ENCODE data around the gene CLPSL2. TPM values are rescaled to one million over a fixed set of nuclear protein-coding genes. Genes with fewer than 3 reads are reported as not detected.

CLPSL2 gene
- total and polyA plus RNA-seq, 12 donors, result not detected

DNA sequence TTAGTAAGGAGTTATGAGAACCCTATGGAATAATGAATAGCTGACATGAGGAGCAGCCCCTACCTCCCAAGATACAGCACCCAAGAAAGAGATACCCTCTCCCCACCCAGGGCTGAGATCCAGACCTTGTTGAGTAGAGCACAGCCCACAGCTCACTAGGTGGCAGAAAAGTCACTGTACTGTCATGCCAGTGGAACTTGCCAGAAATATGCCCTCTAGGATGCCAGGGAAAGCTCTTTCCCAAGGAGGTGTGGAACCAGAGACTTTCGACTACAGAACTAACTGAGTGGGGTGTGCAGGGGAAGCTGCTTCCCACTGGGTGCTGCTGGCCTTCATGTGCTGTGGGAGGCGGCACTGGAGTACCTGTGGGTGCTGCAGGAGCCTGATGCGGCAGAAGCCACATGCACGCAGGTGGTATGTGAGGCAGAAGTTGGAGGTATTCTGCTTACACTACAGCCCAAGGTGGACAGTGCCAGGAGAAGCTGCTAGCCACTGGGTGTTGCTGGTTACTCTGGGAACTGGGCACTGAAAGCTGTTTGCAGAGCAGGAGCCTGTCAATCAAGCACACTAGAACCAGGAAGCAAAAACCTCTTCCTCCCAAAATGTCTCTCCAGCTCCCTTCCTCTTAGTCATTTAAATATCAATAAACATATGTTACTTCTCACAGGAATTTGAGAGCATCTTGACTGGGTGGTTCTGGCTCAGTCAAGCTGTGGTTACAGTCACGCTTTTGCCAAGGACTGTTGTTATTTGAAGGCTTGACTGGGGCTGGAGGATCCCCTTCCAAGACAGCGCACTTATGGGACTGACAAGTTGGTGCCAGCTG, 21.7 kb upstream of the CLPSL2 start:
- H3K27ac ChIP-seq, result no peak overlapping the region
- H3K4me3 ChIP-seq, result no peak overlapping the region
- H3K9me3 ChIP-seq, result no peaks in the 10 kb centered on the region
- peak in 4 of 8 donors; percentile 52 to 77 (median 68) for ATAC-seq
- TF ChIP-seq, protein P1, sequence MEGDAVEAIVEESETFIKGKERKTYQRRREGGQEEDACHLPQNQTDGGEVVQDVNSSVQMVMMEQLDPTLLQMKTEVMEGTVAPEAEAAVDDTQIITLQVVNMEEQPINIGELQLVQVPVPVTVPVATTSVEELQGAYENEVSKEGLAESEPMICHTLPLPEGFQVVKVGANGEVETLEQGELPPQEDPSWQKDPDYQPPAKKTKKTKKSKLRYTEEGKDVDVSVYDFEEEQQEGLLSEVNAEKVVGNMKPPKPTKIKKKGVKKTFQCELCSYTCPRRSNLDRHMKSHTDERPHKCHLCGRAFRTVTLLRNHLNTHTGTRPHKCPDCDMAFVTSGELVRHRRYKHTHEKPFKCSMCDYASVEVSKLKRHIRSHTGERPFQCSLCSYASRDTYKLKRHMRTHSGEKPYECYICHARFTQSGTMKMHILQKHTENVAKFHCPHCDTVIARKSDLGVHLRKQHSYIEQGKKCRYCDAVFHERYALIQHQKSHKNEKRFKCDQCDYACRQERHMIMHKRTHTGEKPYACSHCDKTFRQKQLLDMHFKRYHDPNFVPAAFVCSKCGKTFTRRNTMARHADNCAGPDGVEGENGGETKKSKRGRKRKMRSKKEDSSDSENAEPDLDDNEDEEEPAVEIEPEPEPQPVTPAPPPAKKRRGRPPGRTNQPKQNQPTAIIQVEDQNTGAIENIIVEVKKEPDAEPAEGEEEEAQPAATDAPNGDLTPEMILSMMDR (IDR thresholded peaks at IDR 0.05), result peak in 2 of 9 donors; percentile 21 to 27
- H3K36me3 ChIP-seq, result no peaks in the 10 kb centered on the region
- no peaks in the 10 kb centered on the region for H3K4me1 ChIP-seq
- peaks cover 0 to 15% (median 0%) of the 10 kb centered on the region in 7 donors for H3K27me3 ChIP-seq
- DNase-seq, result no peak
- 80 to 85% methylated on average over 6 of the region's 6 CpGs for WGBS, 2 donors
- intact Hi-C loops (cut with DNase I), result loop anchor here in 3 of 10 donors (5.0 to 10.0 kb wide), 3 partner anchors 232 to 343 kb away; no protein-coding TSS in a partner anchor

DNA sequence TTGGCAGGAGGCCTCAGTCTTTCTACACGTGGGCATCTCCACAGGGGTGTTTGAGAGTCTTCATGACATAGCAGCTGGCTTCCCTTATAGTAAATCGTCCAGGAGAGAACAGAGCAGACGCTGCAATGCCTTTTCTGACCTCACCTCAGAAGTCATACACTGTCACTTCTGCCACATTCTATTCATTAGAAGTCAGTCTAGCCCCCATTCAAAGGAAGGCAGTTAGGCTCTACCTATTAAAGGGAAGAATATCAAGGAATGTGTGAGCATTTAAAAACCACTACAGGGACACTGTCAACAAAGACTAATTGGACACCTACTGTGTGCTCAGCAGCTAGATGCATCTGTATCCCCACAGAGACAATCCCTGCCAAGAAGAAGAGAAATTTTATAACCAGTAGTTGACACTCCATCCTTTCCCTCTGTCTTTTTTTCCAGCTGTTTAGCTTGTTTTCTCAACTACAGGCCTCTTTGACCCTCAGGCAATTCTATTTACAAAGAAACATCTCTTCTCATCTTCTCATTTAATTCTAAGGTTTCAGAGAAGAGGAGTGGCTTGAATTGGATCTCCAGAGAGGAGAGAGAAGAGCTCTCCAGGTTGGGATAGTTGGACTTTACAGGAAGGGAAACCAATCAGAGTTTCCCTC, 21.0 kb upstream of the CLPSL2 start:
- Histone ChIP-seq H3K4me1 (no peaks in the 10 kb centered on the region), H3K9me3 (no peaks in the 10 kb centered on the region), H3K27me3 (peaks cover 0 to 22% (median 6%) of the 10 kb centered on the region in 7 donors), H3K36me3 (no peaks in the 10 kb centered on the region), H3K27ac (no peak overlapping the region), H3K4me3 (no peak overlapping the region)
- no peak for ATAC-seq
- TF ChIP-seq, protein P1 (IDR thresholded peaks at IDR 0.05), result no peak
- intact Hi-C loops (cut with DNase I), result loop anchor here in 2 of 10 donors (5.0 to 10.0 kb wide), 2 partner anchors 233 to 339 kb away; no protein-coding TSS in a partner anchor
- no peak for DNase-seq
- WGBS, 2 donors, result 25 to 43% methylated on average over 3 of the region's 3 CpGs

DNA sequence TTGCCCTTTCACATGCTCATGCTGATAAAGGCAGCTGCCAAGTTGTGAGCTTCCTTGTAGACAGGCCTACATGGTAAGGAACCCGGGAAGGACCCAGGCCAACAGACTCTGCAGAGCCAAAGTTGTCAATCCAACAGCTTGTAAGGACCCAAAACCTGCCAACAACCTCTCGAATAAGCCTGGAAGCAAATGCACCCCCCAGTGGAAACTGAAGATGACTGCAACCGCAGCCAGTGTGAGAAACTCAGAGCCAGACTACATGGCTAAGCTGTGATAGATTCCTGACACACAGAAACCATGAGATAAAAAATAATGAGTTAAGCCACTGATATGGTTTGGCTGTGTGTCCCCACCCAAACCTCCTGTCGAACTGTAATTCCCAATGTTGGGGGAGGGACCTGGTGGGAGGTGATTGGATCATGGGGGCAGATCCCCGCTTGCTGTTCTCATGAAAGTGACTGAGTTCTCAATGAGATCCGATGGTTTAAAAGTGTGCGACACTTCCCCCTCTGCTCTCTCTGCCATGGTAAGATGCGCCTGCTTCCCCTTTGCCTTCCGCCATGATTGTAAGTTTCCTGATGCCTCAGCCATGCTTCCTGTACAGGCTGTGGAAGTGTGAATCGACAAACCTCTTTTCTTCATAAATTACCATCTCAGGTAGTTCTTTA, 18.8 kb upstream of the CLPSL2 start:
- TF ChIP-seq, protein P1 (IDR thresholded peaks at IDR 0.05), result peak in 6 of 9 donors; percentile 23 to 41 (median 32)
- intact Hi-C loops (cut with DNase I), result loop anchor here in 2 of 10 donors (5.0 to 10.0 kb wide), 2 partner anchors 235 to 337 kb away; no protein-coding TSS in a partner anchor
- WGBS, 2 donors, result 40 to 44% methylated on average over 10 of the region's 10 CpGs

DNA sequence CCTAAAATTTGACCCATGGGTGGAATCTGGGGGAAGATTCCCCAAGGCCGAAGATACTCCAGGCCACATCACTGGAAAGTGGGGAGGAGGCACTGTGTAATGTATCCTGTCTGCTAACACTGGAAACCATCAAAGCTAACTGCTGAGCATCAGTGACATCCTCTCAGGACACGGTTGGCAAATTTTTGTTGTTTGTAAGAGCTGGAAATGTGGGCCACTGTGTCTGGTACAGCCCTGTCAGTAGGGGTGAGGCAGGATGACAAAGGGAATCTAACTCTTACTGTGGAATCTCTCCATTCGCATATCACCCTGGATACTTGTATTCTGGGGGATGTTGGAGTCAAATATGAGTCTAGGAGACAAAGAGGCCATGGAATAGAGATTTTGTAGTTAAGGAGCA, 17.0 kb upstream of the CLPSL2 start:
- Histone ChIP-seq H3K9me3 (no peaks in the 10 kb centered on the region), H3K27ac (no peak overlapping the region), H3K4me1 (peaks cover 0 to 6% (median 0%) of the 10 kb centered on the region in 9 donors), H3K4me3 (no peak overlapping the region), H3K36me3 (no peaks in the 10 kb centered on the region), H3K27me3 (peaks cover 2 to 61% (median 46%) of the 10 kb centered on the region in 7 donors)
- ATAC-seq (no peak), DNase-seq (no peak)
- intact Hi-C loops (cut with DNase I), result loop anchor here in 2 of 10 donors (5.0 to 10.0 kb wide), 2 partner anchors 237 to 335 kb away; no protein-coding TSS in a partner anchor
- TF ChIP-seq, protein P1 (IDR thresholded peaks at IDR 0.05), result no peak
- WGBS, 2 donors, result 69 to 71% methylated on average over 3 of the region's 3 CpGs

More for the DNA sequence above, 18.8 kb upstream of the CLPSL2 start:
- Histone ChIP-seq H3K9me3 (no peaks in the 10 kb centered on the region), H3K27me3 (peaks cover 0 to 43% (median 28%) of the 10 kb centered on the region in 7 donors), H3K27ac (no peak overlapping the region), H3K4me1 (no peaks in the 10 kb centered on the region), H3K4me3 (no peak overlapping the region), H3K36me3 (no peaks in the 10 kb centered on the region)
- no peak for ATAC-seq
- no peak for DNase-seq
